LHCN-M2 (cell line): ENCODE measurements around the gene HOXD1. TPM values are rescaled to one million over a fixed set of nuclear protein-coding genes. Genes with fewer than 3 reads are reported as not detected.

Experiments used
- DNase-seq: peaks from one replicate; pipeline ENCODE4 v3.0.0-alpha.2; 2012; ENCODE audit warnings: low read depth
- total RNA-seq: library from RNA; depleted of rRNA; stranded (reverse); fragments of >200 nt; gene quantifications from 2 replicates; pipeline ENCODE4 v1.2.3, GENCODE V29; 2014

The HOXD1 gene
- total RNA-seq, 1 experiment from 2014 or later: not detected

GRCh38 chr2:176165370-176166050, 23.0 kb upstream of the HOXD1 start:
- no peak for DNase-seq

DNA sequence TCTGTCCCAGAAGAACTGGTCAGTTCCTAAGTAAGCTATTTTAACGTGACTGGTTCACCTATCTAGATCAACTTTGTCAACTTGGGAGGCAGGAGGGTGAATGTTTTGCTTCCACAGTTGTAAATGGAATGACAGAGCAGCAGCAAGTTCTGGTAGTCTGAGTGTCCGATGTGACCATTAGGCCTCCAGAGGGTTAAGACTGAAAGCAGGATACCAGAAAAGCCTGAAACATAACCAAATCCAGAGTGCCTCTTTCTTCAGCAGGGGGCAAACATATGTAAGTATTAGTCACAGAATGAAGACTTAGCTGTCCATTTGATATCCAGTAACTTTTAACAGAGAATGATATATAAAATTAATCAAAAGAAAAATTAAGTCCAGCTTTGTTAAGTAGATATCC, 22.2 kb upstream of the HOXD1 start:
- DNase-seq: no peak

- no peak for DNase-seq
Observed at GRCh38 chr2:176167398-176167797, 21.1 kb upstream of the HOXD1 start.

- no peak for DNase-seq
Observed at GRCh38 chr2:176169181-176169580, 19.3 kb upstream of the HOXD1 start.

- DNase-seq: no peak
Observed at GRCh38 chr2:176169711-176170110, 18.8 kb upstream of the HOXD1 start.

- no peak for DNase-seq
Observed at GRCh38 chr2:176170602-176171305, 17.7 kb upstream of the HOXD1 start.

- DNase-seq: no peak
Observed at GRCh38 chr2:176171351-176172006, 17.0 kb upstream of the HOXD1 start.

DNA sequence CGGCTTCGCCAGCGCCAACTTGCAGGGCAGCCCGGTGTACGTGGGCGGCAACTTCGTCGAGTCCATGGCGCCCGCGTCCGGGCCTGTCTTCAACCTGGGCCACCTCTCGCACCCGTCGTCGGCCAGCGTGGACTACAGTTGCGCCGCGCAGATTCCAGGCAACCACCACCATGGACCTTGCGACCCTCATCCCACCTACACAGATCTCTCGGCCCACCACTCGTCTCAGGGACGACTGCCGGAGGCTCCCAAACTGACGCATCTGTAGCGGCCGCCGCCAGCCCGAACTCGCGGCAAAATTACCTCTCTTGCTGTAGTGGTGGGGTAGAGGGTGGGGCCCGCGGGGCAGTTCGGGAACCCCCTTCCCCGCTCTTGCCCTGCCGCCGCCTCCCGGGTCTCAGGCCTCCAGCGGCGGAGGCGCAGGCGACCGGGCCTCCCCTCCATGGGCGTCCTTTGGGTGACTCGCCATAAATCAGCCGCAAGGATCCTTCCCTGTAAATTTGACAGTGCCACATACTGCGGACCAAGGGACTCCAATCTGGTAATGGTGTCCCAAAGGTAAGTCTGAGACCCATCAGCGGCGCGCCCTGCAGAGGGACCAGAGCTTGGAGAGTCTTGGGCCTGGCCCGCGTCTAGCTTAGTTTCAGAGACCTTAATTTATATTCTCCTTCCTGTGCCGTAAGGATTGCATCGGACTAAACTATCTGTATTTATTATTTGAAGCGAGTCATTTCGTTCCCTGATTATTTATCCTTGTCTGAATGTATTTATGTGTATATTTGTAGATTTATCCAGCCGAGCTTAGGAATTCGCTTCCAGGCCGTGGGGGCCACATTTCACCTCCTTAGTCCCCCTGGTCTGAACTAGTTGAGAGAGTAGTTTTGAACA, 16.2 kb upstream of the HOXD1 start:
- no peak for DNase-seq

DNA sequence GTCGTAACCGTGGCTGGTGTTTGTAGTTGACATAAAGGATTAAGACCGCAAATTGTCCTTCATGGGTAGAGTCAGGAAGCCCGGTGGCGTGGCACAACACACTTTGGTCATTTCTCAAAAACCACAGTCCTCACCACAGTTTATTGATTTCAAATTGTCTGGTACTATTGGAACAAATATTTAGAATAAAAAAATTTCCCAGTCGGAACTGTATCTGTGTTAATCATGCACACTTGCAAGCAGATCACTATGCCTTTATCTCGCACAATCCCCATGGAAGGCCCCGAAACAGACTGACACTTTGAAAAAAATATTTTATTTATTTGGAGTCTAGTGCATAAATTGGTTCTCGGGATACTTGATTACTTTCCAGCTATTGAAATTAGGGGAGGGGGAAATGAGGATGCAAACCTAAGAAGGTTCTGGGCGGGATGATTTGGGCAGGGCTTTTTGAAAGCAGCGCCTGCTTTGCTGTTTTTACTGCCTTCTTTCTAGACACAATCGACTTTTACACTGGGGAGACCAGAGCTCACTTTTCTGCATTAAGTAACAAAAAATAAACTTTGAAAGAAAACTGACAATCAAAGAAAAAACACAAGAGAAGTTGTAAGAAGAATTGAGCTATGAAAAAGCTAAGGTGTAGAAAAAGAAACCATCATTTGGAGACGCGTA, 15.4 kb upstream of the HOXD1 start:
- no peak for DNase-seq

DNA sequence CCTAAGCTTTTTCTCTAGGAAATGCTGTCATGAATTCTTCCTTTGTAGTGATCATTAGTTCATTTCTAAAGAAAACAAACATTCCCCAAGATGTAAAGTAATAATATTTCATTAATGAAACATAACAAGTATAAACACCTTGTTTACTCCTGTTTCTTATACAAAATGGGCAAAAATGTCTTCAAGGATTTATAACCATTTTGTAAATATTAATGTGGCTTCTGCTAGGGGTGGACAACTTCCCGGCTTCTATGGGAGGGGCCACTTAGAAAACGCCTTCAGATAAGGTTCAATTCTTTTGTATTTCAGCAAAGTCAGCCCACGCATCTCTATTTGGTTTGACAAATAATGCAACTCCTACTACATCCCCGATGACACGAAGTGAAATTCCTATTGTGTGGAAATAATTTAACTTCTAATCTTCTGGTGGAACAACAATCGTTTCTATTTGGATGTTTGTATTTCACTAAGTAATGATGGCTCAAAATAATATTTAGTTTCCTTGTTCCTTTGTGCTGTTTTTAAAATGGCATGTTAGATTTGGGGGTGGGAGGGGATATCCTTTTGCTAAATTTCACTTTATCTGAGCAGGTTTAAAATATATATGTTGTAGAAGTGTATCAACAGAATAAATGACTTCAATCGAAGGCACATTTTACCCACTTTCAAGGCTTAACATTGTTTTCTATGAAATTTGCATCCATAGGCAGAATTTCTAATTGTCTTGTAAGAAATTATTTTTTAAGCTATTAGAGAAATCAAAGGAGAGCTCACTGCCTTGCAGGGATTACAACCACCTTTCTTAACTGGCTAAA, 14.7 kb upstream of the HOXD1 start:
- DNase-seq: no peak

DNA sequence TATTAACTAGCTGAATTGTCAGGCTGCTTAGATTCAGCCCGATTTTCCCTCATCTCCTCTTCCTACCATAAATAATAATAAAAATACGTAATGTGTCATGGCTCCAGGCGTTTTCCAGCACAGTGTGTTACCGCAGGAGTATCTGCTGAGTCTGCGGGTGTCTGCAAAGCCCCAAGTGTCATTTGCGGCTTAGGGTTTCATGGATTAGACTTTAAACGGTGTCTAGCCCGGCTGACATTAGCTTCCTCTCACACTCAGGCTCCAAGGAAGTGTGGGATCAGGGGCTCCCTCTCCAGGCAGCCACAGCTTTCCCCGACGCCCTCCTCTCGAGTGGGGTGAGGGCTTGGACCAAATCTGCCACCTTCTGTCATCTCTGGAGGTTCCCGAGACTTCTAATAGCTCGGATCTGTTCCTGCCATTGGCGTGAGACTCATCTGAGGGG, 14.1 kb upstream of the HOXD1 start:
- no peak for DNase-seq

DNA sequence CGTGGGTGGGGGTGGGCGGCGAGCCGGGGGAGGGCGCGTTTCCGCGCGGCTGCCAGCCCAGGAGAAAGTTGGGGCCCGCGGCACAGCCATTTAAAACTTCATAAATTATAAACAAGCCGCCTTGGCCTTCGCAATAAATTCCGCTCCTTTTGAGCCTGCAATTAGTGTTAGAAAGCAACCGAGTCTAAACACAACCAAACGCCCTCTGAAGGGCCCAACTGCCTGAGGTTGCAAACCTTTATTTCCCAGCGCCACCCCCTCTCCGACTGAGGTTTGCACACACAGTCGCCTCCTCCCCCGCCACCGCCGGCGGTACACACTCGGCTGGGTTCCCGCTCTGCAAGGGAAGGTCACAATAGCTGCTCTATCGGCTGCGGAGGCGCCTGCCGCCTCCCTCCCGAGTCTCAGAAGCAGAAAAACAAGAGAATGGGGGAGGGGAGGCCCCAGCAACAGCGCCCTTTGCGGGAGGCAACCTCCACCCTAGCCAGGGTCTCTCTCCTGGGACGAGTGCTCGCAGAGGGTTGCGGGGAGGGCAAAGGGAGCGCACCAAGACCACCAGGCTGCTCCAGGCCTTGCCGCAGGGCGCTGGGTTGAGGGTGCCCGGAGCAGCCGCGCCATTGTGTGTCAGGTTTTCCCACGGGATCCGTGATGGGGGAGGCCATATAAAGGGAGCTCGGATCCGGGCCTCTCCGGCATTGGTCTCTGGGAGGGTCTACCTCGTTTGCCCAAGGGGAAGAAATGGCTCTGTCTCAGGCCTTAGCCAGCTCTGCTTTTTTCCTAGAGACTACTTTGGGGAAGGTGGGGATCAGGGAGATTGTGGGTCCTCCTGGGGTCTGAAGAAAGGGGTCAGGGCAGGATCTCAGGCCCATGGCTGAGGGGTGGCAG, 13.4 kb upstream of the HOXD1 start:
- DNase-seq: no peak

- DNase-seq: no peak
Observed at GRCh38 chr2:176175709-176176607, 12.5 kb upstream of the HOXD1 start.

- DNase-seq: no peak
Observed at GRCh38 chr2:176177580-176178037, 10.9 kb upstream of the HOXD1 start.

DNA sequence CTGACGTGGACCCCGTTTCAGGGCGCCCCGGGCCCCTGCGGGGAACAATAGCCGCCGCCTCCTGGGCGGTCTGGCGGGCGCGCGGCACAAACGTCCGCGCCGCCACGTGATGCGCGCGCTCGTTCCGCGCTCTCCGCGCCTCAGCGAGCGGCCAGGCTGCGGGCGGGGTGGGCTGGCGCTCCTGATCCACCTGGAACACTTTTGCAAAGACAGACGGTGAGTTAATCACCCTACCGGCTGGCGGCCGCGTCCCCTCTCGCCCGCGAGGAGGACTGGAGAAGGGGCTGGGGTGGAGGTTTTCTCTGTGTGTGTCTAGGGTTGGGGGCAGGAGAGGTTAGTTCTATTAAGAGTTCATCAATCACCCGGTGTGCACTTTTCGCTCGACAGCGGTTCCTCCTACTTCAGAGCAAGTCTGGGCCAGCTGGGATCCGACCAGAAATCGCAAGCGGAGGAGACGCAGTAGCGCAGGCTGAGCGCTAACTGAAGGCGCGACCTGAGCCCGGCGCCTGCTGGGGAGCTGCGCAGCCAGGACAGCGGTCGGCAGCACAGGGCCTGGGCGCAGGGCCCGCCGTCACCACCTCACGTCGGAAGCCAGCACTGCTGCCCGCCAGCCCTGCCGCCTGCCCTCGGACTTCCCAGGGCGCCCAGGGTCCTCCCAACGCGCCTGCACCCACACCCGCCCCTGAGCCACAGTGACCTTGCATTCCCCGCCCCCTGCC, 10.3 kb upstream of the HOXD1 start:
- DNase-seq: no peak

DNA sequence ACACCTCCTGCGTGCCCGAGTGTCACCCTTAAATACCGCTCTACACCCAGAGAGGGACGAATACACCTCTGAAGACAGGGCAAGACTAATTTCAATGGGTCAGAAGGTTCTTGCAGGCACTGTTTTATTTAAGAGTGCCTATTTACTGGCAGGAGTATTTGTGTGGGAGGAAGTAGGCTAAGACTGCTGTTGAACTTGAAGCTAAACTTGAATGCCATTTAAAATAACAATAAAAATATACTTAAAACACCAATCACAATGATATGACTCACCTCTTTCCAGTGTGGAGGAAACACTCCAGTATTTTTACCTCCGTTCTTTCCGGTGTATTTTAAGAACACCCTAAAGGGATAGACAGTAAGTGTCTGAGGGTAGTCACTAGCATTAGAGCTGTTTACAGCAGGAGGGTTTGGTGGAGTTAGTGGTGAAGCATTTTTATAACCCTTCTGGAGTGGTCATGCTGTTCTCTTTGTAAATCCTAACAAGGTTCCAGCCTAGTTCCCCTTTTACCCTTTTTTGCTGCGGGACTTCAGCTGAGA, 9.6 kb upstream of the HOXD1 start:
- no peak for DNase-seq

- no peak for DNase-seq
Observed at GRCh38 chr2:176181551-176181950, 6.9 kb upstream of the HOXD1 start.
